HuH-7 (cell line): Measurements from ENCODE around the gene GTSE1.
"Not testable (repeated sequence)": the region's sequence is repeated elsewhere in the genome, so short reads cannot be mapped to it uniquely, and the experiment has no call there.

Source experiments
- DNase-seq: peaks from one replicate; pipeline ENCODE4 v3.0.0; 2011; ENCODE audit warnings: low spot score

GTSE1 gene, protein sequence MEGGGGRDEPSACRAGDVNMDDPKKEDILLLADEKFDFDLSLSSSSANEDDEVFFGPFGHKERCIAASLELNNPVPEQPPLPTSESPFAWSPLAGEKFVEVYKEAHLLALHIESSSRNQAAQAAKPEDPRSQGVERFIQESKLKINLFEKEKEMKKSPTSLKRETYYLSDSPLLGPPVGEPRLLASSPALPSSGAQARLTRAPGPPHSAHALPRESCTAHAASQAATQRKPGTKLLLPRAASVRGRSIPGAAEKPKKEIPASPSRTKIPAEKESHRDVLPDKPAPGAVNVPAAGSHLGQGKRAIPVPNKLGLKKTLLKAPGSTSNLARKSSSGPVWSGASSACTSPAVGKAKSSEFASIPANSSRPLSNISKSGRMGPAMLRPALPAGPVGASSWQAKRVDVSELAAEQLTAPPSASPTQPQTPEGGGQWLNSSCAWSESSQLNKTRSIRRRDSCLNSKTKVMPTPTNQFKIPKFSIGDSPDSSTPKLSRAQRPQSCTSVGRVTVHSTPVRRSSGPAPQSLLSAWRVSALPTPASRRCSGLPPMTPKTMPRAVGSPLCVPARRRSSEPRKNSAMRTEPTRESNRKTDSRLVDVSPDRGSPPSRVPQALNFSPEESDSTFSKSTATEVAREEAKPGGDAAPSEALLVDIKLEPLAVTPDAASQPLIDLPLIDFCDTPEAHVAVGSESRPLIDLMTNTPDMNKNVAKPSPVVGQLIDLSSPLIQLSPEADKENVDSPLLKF

DNA sequence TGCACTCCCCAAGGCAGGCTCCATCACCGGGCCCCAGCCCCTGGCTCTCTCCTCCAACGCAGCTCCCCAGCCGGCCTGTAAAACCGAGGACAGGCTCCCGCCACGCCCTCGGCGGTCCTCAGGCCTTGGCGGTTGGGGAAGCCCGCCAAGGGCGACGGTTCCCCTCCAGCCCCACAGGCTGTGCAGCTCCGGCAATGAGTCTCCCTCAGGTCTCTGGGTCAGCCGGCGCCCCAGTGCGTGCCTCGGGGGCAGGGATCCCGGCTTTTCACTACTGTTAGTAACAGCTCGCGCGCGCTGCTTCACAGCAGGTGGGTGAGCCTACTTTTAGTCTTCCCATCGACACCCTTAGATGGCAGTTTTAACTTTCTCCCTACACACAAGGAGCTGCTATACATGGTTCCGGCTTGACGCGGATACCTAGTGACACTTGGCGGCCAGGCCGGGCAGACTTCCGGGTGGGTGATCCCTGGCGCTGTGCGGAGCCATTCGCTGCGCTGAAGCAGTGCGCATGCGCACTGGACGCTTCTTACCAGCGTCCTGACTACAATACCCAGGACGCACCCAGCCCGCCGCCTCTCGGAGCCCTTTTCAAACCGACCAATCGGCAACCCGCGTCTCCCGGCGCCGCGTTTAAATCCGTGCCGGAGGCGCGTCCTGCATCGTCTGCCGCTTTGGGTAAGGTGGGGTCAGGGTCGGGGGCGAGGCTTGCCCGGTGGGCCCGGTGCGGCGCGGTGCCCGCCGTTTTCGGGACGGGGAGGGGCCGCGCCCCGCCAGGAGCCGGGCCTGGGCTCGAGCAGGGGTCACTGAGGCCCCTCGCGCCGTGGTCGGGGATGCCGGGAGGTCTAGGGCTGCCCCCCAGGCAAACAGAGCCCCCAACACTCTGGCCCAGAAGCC, at the start of gene GTSE1:
TSS of gene GTSE1 (plus strand) at position 614 of the 894 bp plus-strand sequence. CDS start 531 bp downstream, outside the sequence.
- DNase-seq, result peak; percentile 100

DNA sequence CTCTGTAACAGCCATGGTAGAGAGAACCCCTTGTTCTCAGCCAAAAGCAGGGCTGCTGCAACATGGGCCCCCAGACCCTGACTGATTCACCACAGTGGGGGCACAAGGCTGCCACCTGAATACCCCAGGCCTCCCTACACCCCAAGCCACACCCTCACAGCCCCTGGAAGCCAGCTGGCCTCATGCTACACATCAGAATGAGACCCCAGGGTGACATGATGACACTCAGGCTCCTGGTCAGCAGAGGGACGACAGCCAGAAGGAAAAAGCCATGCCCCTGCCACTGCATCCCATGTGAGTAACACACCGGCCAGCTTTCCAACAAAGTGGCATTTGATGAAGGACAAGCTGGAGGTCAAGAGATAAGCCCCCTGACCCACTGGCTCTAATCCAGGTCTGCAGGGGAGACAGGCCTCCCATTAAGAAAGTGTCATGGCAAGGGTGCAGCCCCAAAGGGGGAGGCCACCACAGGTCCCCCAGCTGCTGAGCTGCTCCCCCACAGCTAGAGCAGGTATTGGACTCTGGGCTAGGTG, 49.2 kb upstream of the GTSE1 start:
- no peak for DNase-seq

DNA sequence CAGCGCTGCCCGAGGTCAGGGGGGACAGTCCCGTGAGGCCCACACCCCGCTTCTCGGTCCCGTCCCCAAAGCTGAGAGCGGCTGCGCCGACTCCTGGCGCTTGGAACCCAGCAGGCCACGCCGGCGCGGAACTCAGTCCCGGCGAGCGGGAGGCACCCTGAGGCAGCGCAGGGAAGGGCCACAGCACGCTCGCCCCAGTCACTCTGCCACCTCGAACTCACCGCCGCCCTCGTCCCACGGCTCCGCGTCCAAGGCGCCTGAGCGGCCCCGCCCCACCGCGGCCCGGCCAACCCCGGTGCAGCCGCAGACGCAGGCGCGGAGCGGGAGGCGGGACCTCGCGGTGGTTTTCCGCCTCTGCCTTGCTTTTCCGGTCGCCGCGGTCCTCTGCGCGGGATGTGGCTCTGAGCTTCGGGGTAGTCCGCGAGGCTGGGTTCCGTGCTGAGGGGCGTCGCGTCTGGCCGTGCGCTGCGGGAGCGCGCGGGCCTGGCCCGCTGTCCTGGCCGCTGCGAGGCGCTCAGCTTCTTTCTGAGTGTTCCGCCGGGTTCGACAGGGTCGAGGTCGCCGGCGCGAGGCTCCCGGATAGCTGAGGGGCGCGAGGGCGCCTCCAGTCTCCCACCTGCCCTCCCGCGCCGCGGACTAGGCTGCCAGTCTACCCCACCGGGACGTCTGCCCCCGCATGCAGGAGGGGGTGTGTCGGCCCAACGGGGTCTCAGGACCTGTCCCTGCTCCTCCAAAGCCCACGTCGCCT, 46.5 kb upstream of the GTSE1 start, which contains the start of gene CDPF1:
TSS of gene CDPF1 (minus strand) at position 259 of the 748 bp plus-strand sequence. CDS start 2,009 bp downstream, outside the sequence.
- DNase-seq, result peak; percentile 95

DNA sequence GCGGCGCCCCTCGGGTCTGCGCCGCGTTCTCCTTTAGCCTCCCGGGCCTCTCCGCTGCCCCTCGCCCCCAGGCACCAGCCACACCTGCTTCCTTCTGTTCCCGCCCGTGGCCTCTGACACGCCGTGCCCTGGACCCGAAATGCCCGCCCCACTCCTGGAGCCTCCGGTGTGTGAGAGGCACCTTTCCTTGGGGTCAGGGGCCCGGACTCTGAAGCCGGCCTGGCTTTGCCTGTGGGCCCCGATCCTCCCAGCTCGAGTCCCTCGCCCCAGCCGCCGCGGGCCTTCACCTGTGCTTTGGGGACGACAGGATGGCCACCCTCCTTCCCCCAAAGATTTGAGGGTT, 45.9 kb upstream of the GTSE1 start:
- DNase-seq, result no peak

DNA sequence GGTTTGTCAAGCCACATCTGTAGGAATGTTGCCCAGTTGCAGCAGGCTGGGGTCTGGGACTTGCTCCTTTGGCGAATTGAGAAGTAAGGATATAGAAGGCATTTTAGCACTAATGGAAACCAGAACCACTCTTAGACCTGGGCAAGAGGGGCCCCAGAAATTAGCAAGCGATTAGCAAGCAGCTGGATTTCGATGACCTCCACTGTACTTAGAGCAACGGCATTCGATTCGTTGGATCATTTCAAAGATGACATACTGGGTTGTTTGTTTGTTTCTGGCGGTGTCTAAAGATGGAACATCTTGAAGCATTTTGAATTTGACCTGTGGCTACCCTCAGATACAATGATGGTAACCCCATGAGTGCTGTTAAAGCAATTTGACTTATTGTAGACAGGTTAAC, 45.4 kb upstream of the GTSE1 start:
- no peak for DNase-seq

DNA sequence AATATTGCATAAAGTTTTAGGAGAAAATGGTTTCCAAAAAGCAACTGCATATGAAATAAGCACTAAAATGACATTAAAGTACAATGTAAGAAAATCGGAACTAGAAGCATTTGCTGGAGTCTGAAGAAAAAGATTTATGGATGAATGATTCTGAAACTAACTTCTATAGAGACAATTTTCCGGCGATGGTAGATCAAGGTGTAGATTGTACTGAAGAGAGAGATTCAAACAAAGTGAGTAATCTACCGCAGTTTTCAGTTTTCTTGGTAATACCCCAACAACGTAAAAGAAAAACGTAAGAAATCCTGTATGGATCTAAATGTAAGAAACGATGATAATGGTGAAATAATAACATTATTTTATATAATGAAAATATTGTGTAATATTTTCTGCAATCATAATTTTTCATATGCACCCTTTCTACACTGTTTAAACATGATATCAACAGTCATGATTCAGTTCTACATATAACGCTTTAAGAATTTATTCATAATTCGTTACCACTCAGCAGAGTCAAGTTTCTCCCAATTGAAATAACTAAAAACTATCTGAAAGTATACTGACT, 44.8 kb upstream of the GTSE1 start:
- DNase-seq, result no peak

DNA sequence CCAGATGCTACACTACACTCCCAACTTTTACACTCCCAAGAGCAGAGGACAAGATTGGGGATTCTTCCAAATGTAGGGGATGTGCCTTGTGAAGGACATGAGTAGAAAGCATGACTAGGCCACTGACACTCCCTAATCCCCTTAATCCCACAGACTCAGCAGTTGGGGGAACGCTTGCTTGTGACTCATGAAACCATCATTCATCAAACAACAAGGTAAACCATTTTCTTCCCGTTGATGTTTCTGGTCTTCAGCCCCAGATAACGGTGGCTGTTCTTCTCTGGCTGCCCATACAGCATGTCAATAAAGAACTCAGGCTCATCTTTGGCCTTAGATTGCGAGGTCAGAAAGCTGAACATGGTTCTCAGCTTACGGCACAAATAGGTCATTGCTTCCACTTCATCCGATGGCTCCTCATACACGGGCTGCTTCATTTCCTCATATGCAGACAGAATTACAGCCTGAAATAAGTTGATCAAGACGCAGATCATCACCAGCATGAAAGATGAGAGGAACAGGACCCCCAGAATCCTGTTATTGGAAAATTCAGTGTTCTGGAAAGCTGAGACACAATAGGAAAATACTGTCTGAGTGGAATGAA, 40.2 kb upstream of the GTSE1 start:
- no peak for DNase-seq

DNA sequence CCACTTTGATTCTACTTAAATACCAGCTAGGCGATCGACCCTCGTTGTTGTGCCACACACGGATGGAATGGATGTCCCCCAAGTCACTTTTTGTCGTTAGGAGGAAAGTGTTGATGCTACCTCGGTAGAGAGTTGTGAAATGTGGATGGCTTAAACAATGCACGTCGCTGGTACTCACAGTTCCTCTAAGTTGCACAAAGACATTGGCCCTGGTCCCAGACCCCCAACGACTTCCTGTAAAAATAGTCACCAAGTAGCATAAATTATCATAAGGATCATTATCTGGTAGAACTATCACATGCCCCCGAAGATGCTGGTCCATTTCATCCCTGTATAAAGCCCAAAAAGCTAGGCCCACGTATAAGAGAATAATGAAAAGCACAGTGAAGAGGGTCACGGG, 37.3 kb upstream of the GTSE1 start:
- no peak for DNase-seq

DNA sequence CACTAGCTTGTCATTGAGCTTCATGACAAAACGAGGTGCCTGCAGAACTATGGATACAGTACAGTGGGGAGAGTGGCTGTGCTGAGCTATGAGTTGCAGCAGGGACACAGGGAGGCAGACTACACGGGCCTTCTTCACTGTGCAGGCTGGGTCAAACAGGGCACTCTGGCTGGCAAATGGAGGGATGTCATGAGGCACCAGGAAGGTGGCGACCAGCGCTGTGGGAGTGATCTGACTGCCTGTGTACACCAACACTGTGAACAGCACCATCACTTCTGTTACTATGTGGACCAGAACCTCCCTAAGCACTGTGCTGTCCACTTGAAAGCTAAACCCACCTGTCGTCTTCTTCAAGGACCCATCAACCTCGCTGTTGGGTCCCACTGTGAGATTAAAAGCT, 36.6 kb upstream of the GTSE1 start:
- no peak for DNase-seq

DNA sequence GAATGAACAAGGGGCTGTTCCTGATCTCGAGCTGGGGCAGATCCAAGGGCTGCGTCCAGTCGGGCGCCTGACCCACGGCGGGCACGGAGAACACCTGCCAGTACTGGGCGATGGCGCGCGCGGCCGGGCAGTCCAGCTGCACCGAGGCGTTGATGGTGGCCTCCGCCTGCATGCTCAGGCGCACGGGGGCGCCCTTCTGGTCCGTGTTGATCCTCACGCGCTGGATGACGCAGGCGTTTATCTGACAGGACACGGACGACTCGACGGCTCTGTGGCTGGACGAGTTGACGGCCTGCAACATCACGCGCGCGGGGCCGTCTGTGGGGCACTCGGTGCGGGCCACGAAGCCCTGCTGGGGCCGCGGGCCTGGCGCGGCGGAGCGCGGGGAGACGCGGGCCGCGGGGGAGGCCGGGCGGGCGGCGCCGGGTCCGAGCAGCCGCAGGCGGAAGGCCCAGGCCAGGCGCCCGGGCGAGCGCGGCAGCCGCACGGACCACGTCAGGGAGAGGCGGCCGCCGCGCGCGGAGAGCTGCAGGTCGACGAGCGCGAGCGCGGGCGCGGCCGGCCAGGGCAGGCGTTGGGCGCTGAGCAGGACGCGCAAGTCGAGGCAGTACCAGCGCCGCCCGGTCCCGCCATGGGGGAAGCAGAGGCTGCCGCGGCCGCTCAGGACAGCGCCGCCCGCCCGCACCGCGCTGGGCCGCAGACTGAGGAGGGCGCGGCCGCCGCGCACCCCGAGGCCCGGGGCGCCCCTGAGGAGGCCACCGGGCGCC, 34.0 kb upstream of the GTSE1 start:
- no peak for DNase-seq

DNA sequence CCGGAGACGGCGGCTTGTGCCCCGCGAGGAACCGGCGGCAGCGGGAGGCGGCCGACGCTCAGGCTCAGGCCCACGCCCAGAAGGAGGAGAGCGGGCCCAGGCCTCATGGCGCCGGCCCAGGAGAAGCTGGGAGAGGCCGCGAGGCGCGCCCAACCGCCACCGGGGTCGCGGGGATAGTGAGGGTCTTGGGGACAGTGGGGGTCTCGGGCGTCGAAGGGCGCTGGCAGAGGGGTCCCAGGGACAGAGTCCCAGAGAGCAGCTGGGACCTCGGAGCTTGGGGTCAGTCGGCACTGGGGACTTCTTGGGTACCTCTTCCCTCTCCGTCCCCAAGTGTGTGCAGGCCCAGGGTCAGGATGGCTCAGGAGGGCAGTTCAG, 33.5 kb upstream of the GTSE1 start, which contains the start of gene PKDREJ:
TSS of gene PKDREJ (minus strand) at position 128 of the 375 bp plus-strand sequence. CDS start at position 107, 21 bp downstream.
- DNase-seq, result no peak

DNA sequence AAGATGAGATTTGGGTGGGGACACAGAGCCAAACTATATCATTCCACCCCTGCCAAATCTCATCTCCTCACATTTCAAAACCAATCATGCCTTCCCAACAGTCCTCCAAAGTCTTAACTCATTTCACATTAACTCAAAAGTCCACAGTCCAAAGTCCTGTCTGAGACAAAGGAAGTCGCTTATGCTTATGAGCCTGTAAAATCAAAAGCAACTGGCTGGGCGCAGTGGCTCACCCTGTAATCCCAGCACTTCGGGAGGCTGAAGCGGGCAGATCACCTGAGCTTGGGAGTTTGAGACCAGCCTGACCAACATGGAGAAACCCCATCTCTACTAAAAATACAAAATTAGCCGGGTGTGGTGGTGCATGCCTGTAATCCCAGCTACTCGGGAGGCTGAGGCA, 32.1 kb upstream of the GTSE1 start:
- not testable (repeated sequence) for DNase-seq

DNA sequence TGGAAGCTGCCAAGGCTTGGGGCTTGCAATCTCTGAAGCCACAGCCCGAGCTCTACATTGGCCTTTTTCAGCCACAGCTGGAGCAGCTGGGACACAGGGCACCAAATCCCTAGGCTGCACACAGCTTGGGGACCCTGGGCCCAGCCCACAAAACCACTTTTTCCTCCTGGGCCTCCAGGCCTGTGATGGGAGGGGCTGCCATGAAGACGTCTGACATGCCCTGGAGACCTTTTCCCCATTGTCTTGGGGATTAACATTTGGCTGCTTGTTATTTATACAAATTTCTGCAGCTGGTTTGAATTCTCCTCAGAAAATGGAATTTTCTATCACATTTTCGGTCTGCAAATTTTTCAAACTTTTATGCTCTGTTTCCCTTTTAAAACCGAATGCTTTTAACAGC, 31.0 kb upstream of the GTSE1 start:
- not testable (repeated sequence) for DNase-seq

DNA sequence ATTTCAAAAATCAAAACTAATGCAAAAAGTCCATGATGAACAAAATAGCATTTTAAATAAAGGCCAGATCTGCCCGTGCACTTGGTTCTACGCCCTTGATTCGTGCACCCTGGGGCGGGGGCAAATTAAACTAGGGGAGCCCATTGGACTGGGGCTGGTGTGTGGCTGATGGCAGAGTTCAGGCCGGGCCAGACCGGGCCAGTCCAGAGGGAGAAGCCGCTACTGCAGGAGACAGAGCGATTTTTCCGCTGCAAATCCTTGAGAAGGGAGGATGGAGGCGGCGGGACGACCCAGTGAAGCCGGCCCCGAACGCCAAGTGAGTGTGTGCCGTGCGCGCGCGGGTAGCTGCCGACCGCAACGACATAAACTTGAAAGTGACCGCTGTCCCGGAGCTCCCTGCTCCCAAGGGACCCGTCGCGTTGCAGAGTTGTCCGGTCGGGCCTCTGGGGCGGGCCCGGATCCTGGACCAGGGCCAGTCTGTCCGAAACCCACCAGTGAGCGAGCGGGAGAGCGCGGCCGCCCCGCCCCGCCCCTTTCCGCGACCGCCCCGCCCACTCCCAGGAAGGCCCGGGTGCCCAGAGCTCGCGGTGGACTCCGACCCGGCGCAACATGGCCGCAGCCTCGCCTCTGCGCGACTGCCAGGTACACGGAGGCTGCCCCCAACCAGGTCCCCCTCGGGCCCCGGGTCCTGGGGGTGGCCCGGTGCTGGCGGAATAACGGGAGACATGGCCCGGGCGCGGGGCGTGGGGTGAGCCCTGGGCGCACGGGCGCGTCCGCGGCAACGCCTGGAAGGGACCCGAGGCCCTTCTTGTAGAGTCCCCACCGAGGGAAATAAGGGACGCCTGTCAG, 29.0 kb upstream of the GTSE1 start, which contains the start of gene TTC38:
TSS of gene TTC38 (plus strand) at position 578 of the 849 bp plus-strand sequence. CDS start at position 610, 32 bp downstream.
- DNase-seq, result peak; percentile 98

DNA sequence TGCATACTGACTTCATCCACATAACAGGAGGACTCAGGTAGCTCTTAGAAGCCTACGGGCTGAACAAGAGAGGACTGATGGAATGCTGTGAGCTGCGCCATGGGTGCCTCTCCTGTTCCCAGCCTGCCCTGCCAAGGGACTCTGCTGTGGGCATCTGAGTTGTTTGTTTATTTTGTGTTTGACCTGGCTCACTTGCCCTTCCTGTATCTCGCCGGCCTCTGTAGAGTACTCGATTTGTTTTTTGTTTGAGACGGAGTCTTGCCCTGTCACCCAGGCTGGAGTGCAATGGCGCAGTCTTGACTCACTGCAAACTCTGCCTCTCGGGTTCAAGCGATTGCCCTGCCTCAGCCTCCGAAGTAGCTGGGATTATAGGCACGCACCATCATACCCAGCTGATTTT, 27.1 kb upstream of the GTSE1 start:
- no peak for DNase-seq

DNA sequence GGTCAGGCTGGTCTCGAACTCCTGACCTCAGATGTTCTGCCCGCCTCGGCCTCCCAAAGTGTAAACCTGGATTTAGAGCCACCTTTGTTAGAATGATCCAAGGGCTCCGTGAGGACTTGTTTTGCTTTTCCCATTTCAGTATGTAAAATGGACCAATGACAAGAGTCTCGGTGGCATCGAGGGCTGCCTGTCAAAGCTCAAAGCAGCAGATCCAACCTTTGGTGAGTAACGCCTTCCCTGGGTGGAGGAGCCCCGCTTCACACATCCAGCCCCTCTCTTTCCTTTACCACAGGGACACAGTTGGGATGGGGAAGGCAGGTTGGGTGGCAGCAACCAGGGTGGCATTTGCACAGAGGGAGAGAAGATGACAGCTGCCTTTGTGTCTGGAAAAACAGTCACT, 24.5 kb upstream of the GTSE1 start:
- no peak for DNase-seq

DNA sequence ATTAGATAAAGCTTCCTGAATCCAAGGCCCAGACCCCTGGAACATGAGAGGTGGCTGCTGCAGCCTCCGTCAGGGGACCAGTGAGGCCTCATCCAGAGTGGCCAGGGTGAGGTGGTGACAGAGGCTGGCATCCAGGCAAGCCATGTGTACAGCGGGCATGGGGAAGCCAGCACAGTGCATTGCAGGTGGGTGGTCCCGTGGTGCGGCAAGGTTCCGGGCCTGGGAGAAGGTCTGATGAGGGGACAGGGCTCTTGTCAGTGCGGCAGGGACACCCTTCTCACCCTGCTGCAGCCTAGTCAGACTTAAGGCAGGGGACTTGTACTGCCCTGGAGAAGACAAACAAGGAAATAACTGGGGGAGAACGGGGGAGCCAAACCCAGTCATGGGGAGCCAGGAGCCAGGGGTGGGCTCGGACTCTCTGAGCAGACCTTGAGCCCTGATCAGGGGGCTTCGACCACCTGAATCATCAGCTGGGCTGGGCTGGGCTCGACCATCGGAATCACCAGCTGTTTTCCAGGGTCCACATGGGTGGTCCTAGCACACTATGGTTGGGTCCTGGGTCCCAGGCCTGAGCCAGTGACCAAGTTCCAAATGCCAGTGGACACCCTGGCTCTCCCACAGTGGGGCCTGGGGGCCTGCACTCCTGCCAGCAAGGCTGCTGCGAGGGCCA, 23.8 kb upstream of the GTSE1 start:
- no peak for DNase-seq
